Keratinocyte (primary cell): ENCODE data around the gene PCDH9. TPM values are rescaled to one million over a fixed set of nuclear protein-coding genes. Genes with fewer than 3 reads are reported as not detected.
"Not testable (repeated sequence)": the region's sequence is repeated elsewhere in the genome, so short reads cannot be mapped to it uniquely, and the experiment has no call there.

Experiments used
- DNase-seq: peaks from one replicate; pipeline ENCODE4 v3.0.0-alpha.2; 2011; ENCODE audit warnings: low read depth, missing footprints, low spot score
- FAIRE-seq: peaks from 2 replicates; lab custom pipeline; 2011; peaks lifted over from hg19 to GRCh38; lab: Jason Lieb, UNC
- H2AFZ ChIP-seq: 2 replicates; pipeline ENCODE4 v1.6.0; 2012; ENCODE audit warnings: low read length, control low read depth, inconsistent platforms; ENCODE audit not compliant: control insufficient read depth
- H3K27ac ChIP-seq: 2 replicates; pipeline ENCODE4 v1.5.1; 2011; ENCODE audit warnings: low read length; ENCODE audit not compliant: control insufficient read depth, insufficient read depth
- H3K27me3 ChIP-seq: 3 replicates; pipeline ENCODE4 v1.6.0; 2011; ENCODE audit warnings: low read length; ENCODE audit not compliant: control insufficient read depth, insufficient read depth; ENCODE audit errors: extremely low read depth
- H3K36me3 ChIP-seq, 2 experiments: 2 replicates in 1 of 2; 3 replicates in 1 of 2; pipeline ENCODE4 v1.5.1; 2011; ENCODE audit warnings: low read length in 2 of 2, mild to moderate bottlenecking in 1 of 2; ENCODE audit not compliant: control insufficient read depth in 2 of 2, insufficient read depth in 2 of 2; ENCODE audit errors: extremely low read depth in 1 of 2
- H3K4me1 ChIP-seq: 3 replicates; pipeline ENCODE4 v1.5.1; 2011; ENCODE audit warnings: low read length; ENCODE audit not compliant: control insufficient read depth, insufficient read depth; ENCODE audit errors: extremely low read depth
- H3K4me2 ChIP-seq: 3 replicates; pipeline ENCODE4 v1.6.0; 2011; ENCODE audit warnings: low read depth, low read length; ENCODE audit not compliant: control insufficient read depth, insufficient read depth; ENCODE audit errors: extremely low read depth
- H3K4me3 ChIP-seq, 3 experiments: fragments of 200-600 bp in 1 of 3; sonication (generic) in 1 of 3; 2 replicates in 2 of 3; 3 replicates in 1 of 3; pipeline ENCODE4 v1.5.1; 2011 to 2016; ENCODE audit warnings: low read length in 3 of 3, mild to moderate bottlenecking in 3 of 3, control low read depth in 2 of 3, inconsistent platforms in 1 of 3, low read depth in 1 of 3, mixed read lengths in 1 of 3, mixed run types in 1 of 3, moderate library complexity in 1 of 3; ENCODE audit not compliant: control insufficient read depth in 2 of 3, insufficient read depth in 2 of 3; ENCODE audit errors: extremely low read depth in 1 of 3
- H3K79me2 ChIP-seq: 2 replicates; pipeline ENCODE4 v1.6.0; 2012; ENCODE audit warnings: low read length; ENCODE audit not compliant: control insufficient read depth, insufficient read depth
- H3K9ac ChIP-seq: 3 replicates; pipeline ENCODE4 v1.6.0; 2011; ENCODE audit warnings: low read length; ENCODE audit not compliant: control insufficient read depth, insufficient read depth; ENCODE audit errors: extremely low read depth
- H3K9me1 ChIP-seq: 3 replicates; pipeline ENCODE4 v1.6.0; 2011; ENCODE audit warnings: low read length; ENCODE audit not compliant: control insufficient read depth, insufficient read depth; ENCODE audit errors: extremely low read depth
- H3K9me3 ChIP-seq: 2 replicates; pipeline ENCODE4 v1.5.1; 2012; ENCODE audit warnings: low read depth, low read length; ENCODE audit not compliant: control insufficient read depth
- H4K20me1 ChIP-seq: 3 replicates; pipeline ENCODE4 v1.6.0; 2011; ENCODE audit warnings: low read length; ENCODE audit not compliant: control insufficient read depth, insufficient read depth; ENCODE audit errors: extremely low read depth
- EZH2 ChIP-seq: IDR thresholded peaks from one replicate; pipeline ENCODE4 v1.6.1; 2012; ENCODE audit warnings: inconsistent platforms, mild to moderate bottlenecking, low read length, moderate library complexity
- dilution Hi-C: fragments of 300-500 bp; cut with MboI; formaldehyde crosslinking; loops from one replicate; pipeline ENCODE4 v1.7.0; 2020; ENCODE audit warnings: low sequenced_read_pairs; ENCODE audit not compliant: extremely low pct_ligation_motif_present
- polyA plus RNA-seq, 5 experiments: library from polyadenylated mRNA; depleted of rRNA in 3 of 5; stranded (reverse) in 3 of 5; stranded (forward) in 1 of 5; unstranded in 1 of 5; fragments of >200 nt; gene quantifications; 1 replicate in 1 of 5; 2 replicates in 3 of 5; 3 replicates in 1 of 5; pipeline versions ENCODE4 v1.2.1 to v1.2.3, GENCODE V29; 2011 to 2012; ENCODE audit warnings: missing spikeins in 2 of 5, low read depth in 1 of 5, low replicate concordance in 1 of 5
- TF ChIP-seq, protein P1 (sequence below), 3 experiments: IDR thresholded peaks in 1 of 3; conservative IDR thresholded peaks in 1 of 3; optimal IDR thresholded peaks in 1 of 3; 2 replicates in 2 of 3; 3 replicates in 1 of 3; pipeline versions ENCODE3 to v1.5.1; 2011; ENCODE audit warnings: low read length in 3 of 3, mild to moderate bottlenecking in 3 of 3, moderate library complexity in 2 of 3, control low read depth in 1 of 3, inconsistent platforms in 1 of 3; ENCODE audit not compliant: insufficient read depth in 2 of 3; ENCODE audit errors: extremely low read depth in 1 of 3

The PCDH9 gene
- polyA plus RNA-seq, 1 donor (not counting 4 experiments of a cell fraction or from before 2014, with no cell fraction given): 0.21 TPM

GRCh38 chr13:66774046-66774445, 456.1 kb downstream of the PCDH9 start:
- H3K36me3 ChIP-seq: no peaks in the 10 kb centered on the region
- H3K4me1 ChIP-seq: no peaks in the 10 kb centered on the region
- no peaks in the 10 kb centered on the region for H3K27me3 ChIP-seq
- TF ChIP-seq, protein P1, sequence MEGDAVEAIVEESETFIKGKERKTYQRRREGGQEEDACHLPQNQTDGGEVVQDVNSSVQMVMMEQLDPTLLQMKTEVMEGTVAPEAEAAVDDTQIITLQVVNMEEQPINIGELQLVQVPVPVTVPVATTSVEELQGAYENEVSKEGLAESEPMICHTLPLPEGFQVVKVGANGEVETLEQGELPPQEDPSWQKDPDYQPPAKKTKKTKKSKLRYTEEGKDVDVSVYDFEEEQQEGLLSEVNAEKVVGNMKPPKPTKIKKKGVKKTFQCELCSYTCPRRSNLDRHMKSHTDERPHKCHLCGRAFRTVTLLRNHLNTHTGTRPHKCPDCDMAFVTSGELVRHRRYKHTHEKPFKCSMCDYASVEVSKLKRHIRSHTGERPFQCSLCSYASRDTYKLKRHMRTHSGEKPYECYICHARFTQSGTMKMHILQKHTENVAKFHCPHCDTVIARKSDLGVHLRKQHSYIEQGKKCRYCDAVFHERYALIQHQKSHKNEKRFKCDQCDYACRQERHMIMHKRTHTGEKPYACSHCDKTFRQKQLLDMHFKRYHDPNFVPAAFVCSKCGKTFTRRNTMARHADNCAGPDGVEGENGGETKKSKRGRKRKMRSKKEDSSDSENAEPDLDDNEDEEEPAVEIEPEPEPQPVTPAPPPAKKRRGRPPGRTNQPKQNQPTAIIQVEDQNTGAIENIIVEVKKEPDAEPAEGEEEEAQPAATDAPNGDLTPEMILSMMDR (optimal IDR thresholded peaks at IDR 0.05 in 1 of 3, IDR thresholded peaks at IDR 0.05 in 1 of 3, conservative IDR thresholded peaks at IDR 0.05 in 1 of 3; ENCODE audit: extremely low read depth in 1 of 3, insufficient read depth in 2 of 3, low read length in 3 of 3): no peak
- TF ChIP-seq EZH2: no peak
- H3K79me2 ChIP-seq: no peaks in the 10 kb centered on the region
- no peaks in the 10 kb centered on the region for H3K9me1 ChIP-seq
- FAIRE-seq (no peak), DNase-seq (no peak)
- no peak overlapping the region for H3K9ac ChIP-seq
- H3K27ac ChIP-seq: no peak overlapping the region
- H3K4me3 ChIP-seq: no peak overlapping the region
- H2AFZ ChIP-seq: no peak overlapping the region
- no peaks in the 10 kb centered on the region for H4K20me1 ChIP-seq
- H3K9me3 ChIP-seq: no peaks in the 10 kb centered on the region
- H3K4me2 ChIP-seq: no peak overlapping the region
- dilution Hi-C loops: no loop called here

DNA sequence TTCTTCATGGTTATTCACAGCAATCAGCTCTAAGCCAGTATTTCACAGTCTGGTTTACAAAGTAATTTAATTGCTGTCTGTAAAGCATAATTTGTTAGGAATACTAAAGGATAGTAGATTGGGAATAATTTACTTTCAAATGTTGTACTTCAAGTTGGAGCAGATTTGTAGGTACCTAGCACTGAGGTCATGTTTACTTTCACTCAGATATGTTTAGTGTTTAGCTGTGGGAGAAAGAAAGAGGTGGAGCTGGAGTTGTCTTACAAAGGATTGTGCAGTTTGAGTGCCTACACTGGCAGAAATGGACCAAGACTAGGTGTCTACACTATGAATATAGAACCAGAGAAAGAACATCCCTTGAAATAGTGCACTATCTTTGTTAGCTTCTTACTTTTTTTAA, 464.6 kb downstream of the PCDH9 start:
- TF ChIP-seq EZH2: no peak
- TF ChIP-seq, protein P1 (optimal IDR thresholded peaks at IDR 0.05 in 1 of 3, IDR thresholded peaks at IDR 0.05 in 1 of 3, conservative IDR thresholded peaks at IDR 0.05 in 1 of 3; ENCODE audit: extremely low read depth in 1 of 3, insufficient read depth in 2 of 3, low read length in 3 of 3): no peak
- Histone ChIP-seq H3K4me3 (no peak overlapping the region), H3K9me1 (no peaks in the 10 kb centered on the region), H3K79me2 (no peaks in the 10 kb centered on the region), H3K27ac (no peak overlapping the region), H2AFZ (no peak overlapping the region), H3K9ac (no peak overlapping the region), H3K4me2 (no peak overlapping the region), H3K27me3 (no peaks in the 10 kb centered on the region), H3K36me3 (no peaks in the 10 kb centered on the region), H4K20me1 (no peaks in the 10 kb centered on the region), H3K4me1 (no peaks in the 10 kb centered on the region), H3K9me3 (no peaks in the 10 kb centered on the region)
- dilution Hi-C loops: no loop called here
- no peak for DNase-seq
- FAIRE-seq: no peak

- dilution Hi-C loops, FAIRE-seq: not testable (repeated sequence)
These were observed 469.5 kb downstream of the PCDH9 start for GRCh38 chr13:66760678-66761077.

More at GRCh38 chr13:66760678-66761077, 469.5 kb downstream of the PCDH9 start:
- H3K9ac ChIP-seq, H3K4me1 ChIP-seq, H2AFZ ChIP-seq, H3K4me3 ChIP-seq, H3K9me1 ChIP-seq, DNase-seq, H3K27ac ChIP-seq, H3K27me3 ChIP-seq, H4K20me1 ChIP-seq, H3K36me3 ChIP-seq, H3K4me2 ChIP-seq, H3K79me2 ChIP-seq, H3K9me3 ChIP-seq: not testable (repeated sequence)
